A549 treated with CpdA at 1 μM for 4 hours (cell line): ENCODE measurements around the gene LCN6. TPM values are rescaled to one million over a fixed set of nuclear protein-coding genes. Genes with fewer than 3 reads are reported as not detected.

Experiments
- total RNA-seq: library from RNA; stranded (reverse); fragments of 200-300 nt; extraction: Qiagen RNA extraction; gene quantifications from 5 replicates; pipeline ENCODE4 v1.2.3, GENCODE V29; 2022; ENCODE audit warnings: low read depth

The LCN6 gene, protein sequence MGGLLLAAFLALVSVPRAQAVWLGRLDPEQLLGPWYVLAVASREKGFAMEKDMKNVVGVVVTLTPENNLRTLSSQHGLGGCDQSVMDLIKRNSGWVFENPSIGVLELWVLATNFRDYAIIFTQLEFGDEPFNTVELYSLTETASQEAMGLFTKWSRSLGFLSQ
- not detected in 5 replicates for total RNA-seq

DNA sequence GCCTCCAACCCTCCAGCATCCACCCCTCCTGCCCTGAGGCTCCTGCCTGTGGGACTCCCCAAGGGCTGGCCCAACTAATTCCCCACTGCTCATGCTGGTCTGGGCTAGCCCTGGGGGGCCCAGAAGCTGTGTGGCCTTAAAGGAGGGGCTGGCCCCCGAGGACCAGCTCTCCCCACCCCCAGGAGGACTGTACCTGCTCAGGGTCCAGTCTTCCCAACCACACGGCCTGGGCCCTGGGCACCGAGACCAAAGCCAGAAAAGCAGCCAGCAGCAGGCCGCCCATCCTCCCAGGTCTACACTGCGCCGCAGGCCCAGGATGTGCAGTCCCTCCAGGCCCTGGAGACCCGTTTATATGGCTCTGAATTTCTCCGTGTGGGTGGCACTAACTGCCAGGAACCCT is at the start of gene LCN6:
Gene LCN6, minus strand, starts transcription at position 325 of the 400 bp plus-strand sequence. Its CDS starts 42 bp downstream, at position 283.

DNA sequence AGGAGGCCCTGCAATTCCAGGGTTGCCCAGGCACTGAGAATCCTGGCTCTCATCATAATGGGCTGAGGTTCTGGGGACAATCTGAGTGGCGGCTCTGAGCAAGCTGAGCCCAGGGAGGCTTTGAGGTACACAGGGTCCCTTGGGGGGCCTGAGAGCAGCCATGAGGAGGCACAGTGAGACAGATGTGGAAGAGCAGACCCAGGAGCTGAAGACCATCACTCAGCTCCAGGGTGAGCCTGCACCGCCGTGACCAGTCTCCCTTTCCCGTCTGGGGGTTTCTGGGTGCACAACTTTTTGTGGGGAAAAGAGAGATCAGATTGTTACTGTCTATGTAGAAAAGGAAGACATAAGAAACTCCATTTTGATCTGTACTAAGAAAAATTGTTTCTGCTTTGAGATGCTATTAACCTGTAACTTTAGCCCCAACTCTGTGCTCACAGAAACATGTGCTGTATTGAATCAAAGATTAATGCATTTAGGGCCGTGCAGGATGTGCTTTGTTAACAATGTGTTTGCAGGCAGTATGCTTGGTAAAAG is 48.0 kb upstream of the LCN6 start, which contains the start of gene CCDC183:
Gene CCDC183, plus strand, starts transcription at position 101 of the 537 bp plus-strand sequence. Its CDS starts 60 bp downstream, at position 161.

GRCh38 chr9:136790640-136791515 is 42.6 kb upstream of the LCN6 start, which contains the start of gene TMEM141:
Gene TMEM141, plus strand, starts transcription at chr9:136791344. Its CDS starts 27 bp downstream, at chr9:136791371.

GRCh38 chr9:136764301-136764891 is 16.1 kb upstream of the LCN6 start, which contains the start of gene LCN15:
Gene LCN15, minus strand, starts transcription at chr9:136764518. Its CDS starts 30 bp downstream, at chr9:136764488.

DNA sequence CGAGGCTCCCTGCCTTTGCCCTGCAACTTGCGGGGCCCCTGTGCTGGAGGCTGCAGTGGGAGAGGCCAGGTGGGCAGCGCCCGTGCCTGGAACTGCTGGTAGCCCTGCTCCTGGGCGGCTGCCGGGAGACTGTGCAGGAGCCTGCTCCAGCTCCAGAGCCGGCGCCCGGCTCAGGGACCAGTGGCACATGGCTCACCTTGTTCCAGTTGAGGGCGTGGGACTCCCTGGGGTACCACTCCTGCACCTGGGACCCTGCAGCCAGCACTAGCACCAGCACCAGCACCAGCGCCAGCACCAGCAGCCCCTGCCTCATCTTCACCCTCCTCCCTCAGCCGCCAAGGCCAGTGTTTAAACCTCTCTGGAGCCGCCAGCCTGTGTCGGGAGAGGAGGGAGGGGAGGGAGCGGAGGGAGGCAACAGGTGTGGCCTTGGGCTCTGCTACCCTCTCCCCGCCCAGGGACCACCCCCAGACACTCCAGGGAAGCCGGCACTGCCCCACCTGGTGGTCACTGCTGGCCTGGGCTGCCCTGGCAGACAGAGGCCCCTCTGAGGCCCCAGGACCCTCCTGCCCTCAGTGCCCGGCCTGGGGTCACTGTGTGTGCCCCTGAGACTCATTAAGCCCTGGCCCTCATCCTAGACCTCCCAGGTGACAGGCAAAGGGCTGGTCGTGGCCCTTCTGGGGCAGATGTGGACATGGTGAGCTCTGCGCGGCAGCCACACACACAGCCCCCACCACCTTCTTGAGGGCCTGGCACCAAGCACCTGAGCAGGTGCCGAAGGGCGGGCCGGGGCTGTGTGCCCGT is 5.5 kb downstream of the LCN6 start, which contains the start of gene LCN10:
Gene LCN10, minus strand, starts transcription at position 350 of the 801 bp plus-strand sequence. Its CDS starts 37 bp downstream, at position 313.

GRCh38 chr9:136711751-136712689 is 36.3 kb downstream of the LCN6 start, which contains the start of gene DIPK1B:
Gene DIPK1B, plus strand, starts transcription at chr9:136712572. Its CDS starts 94 bp downstream, at chr9:136712666.

Other genes starting within 250 kb of the LCN6 start
- gene NOTCH1, start 202.5 kb downstream of the LCN6 start, total RNA-seq = 8.7 to 12.2 TPM (median 10.8 TPM) in 5 replicates
- gene EGFL7, start 85.6 kb downstream of the LCN6 start, total RNA-seq = 39.5 to 60.2 TPM (median 52.8 TPM) in 5 replicates
- 64.9 to 110 TPM (median 102 TPM) in 5 replicates for gene AGPAT2, start 61.1 kb downstream of the LCN6 start, total RNA-seq
- gene DIPK1B, start 36.0 kb downstream of the LCN6 start, total RNA-seq = 6.4 to 10.5 TPM (median 7.9 TPM) in 5 replicates
- not detected in 5 replicates for gene LCN10, start 5.6 kb downstream of the LCN6 start, total RNA-seq
- gene LCN8, start 9.7 kb upstream of the LCN6 start, total RNA-seq = not detected in 5 replicates
- 0.09 TPM in 1 of 5 replicates, not detected in the others for gene LCN15, start 16.0 kb upstream of the LCN6 start, total RNA-seq
- 55.2 to 75.9 TPM (median 73.0 TPM) in 5 replicates for gene TMEM141, start 42.8 kb upstream of the LCN6 start, total RNA-seq
- 0.20 to 0.83 TPM (median 0.45 TPM) in 5 replicates for gene CCDC183, start 47.8 kb upstream of the LCN6 start, total RNA-seq
- gene RABL6, start 59.4 kb upstream of the LCN6 start, total RNA-seq = 64.0 to 87.2 TPM (median 78.8 TPM) in 5 replicates
- 3.1 to 4.3 TPM (median 4.0 TPM) in 5 replicates for gene AJM1, start 94.0 kb upstream of the LCN6 start, total RNA-seq
- gene PHPT1, start 100.9 kb upstream of the LCN6 start, total RNA-seq = 255 to 327 TPM (median 305 TPM) in 5 replicates
- 1.8 to 5.5 TPM (median 4.6 TPM) in 5 replicates for gene MAMDC4, start 103.8 kb upstream of the LCN6 start, total RNA-seq
- 418 to 545 TPM (median 475 TPM) in 5 replicates for gene EDF1, start 117.8 kb upstream of the LCN6 start, total RNA-seq
- 46.3 to 81.8 TPM (median 69.1 TPM) in 5 replicates for gene TRAF2, start 138.0 kb upstream of the LCN6 start, total RNA-seq
- gene FBXW5, start 196.2 kb upstream of the LCN6 start, total RNA-seq = 61.9 to 101 TPM (median 95.1 TPM) in 5 replicates
- gene C8G, start 196.7 kb upstream of the LCN6 start, total RNA-seq = 0.54 to 1.9 TPM (median 1.2 TPM) in 5 replicates
- 0.51 to 2.0 TPM (median 1.1 TPM) in 5 replicates for gene LCN12, start 203.7 kb upstream of the LCN6 start, total RNA-seq
- 0.35 to 0.71 TPM (median 0.39 TPM) in 3 of 5 replicates, not detected in the others for gene PTGDS, start 229.0 kb upstream of the LCN6 start, total RNA-seq
- 0.02 TPM in 1 of 5 replicates, not detected in the others for gene LCNL1, start 234.5 kb upstream of the LCN6 start, total RNA-seq
- 49.2 to 83.7 TPM (median 73.5 TPM) in 5 replicates for gene PAXX, start 243.9 kb upstream of the LCN6 start, total RNA-seq
- 1.7 to 4.0 TPM (median 3.5 TPM) in 5 replicates for gene CLIC3, start 248.0 kb upstream of the LCN6 start, total RNA-seq